GM21423 (cell line): ENCODE results near the gene METTL13.

ENCODE experiments used
- ATAC-seq: cut with Tn5 transposase; IDR thresholded peaks from one replicate; pipeline ENCODE4 v1.9.1; 2021; ENCODE audit warnings: mild to moderate bottlenecking, moderate library complexity; ENCODE audit not compliant: unreplicated experiment

METTL13 gene

DNA sequence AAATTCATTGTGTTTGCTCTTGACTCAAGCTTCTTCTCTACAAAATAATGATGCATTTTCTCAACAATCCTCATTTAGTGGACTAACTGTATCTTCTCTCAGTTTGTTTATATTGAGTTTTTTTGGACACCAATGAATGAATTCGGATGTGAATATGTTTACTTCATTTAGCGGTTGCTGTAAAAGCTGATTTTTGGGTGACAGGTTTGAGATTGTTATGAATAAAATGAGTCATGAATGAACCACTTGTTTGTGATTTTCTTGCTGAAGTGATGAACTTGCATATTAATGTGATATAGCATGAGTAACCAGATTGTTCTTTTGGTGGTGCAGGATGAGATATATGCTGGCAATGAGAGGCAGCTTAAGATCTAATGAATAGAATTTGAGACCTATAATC is 62.9 kb downstream of the METTL13 start:
- no peak for ATAC-seq

DNA sequence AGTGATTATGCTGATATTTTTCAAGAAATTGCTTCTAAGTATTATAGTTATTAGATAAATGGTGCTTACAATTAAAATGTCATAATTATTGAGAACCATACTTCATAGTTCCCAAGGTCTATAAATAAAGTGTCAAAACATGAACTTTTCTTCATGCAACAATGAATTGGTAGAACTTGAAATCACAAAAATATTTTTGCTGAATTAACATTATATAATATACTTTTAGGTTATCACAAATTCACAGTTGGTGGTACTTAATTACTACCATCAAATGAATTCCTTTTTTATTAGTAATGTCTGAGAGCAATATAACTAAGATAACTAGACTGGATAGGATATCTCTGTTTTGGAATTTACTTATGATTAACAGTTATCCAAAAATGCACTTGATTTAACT is 64.5 kb downstream of the METTL13 start:
- no peak for ATAC-seq
